Measurements from ENCODE around the gene MYOF. TPM values are rescaled to one million over a fixed set of nuclear protein-coding genes. Genes with fewer than 3 reads are reported as not detected.

The MYOF gene
- total and polyA plus RNA-seq, 2 of the 8 experiments (the other 6 are each of a cell fraction or from before 2014, with no cell fraction given): 0.98 to 2.3 TPM

DNA sequence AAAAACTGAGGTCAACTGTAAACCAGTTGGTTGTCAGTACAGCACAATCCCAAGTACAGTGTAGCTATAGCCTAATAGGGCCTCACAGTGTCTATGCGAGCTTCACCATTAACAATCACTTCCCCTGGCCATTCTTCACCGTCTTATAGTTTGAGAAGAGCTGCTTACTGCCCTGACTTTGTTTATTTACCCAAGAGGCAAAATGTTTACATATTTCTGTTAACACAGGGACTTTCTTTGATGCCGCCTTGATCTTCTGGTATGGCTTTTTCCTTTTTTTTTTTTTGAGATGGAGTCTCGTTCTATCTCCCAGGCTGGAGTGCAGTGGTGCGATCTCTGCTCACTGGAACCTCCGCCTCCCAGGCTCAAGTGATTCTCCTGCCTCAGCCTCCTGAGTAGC is 3.3 kb downstream of the MYOF start:
- DNase-seq (ENCODE audit: low read depth in 1 of 2, low spot score in 2 of 2): no peak
- H4K91ac ChIP-seq (replicated peaks; ENCODE audit: insufficient read length, low read length): no peak overlapping the region
- H2BK120ac ChIP-seq (replicated peaks; ENCODE audit: low read depth, low read length): no peak overlapping the region
- no peaks in the 10 kb centered on the region for H3K36me3 ChIP-seq (ENCODE audit: control insufficient read depth in 2 of 4, insufficient read depth in 4 of 4, low read length in 3 of 4)
- no peak overlapping the region for H2BK12ac ChIP-seq (ENCODE audit: low read depth, low read length)
- no peak overlapping the region for H3K4me3 ChIP-seq (ENCODE audit: extremely low read depth in 1 of 4, insufficient read depth in 2 of 4, low read depth in 3 of 4, low read length in 4 of 4)
- ChIA-PET CTCF (ENCODE audit: partially characterized antibody) (interaction anchor here (0.8 to 16.5 kb wide), 6 partner anchors 15 to 122 kb away, joined by 3 to 513 read pairs (median 6); no protein-coding TSS in a partner anchor), POLR2A (ENCODE audit: partially characterized antibody) (no interaction called here)
- no peak overlapping the region for H4K5ac ChIP-seq (ENCODE audit: insufficient read length, low read depth, low read length)
- H3K4me1 ChIP-seq (replicated peaks in 1 of 4; ENCODE audit: control insufficient read depth in 3 of 4, insufficient read depth in 4 of 4, low read length in 3 of 4): peaks cover 0 to 2% (median 0%) of the 10 kb centered on the region in 4 experiments; a peak in 2 of 7 replicates
- no peaks in the 10 kb centered on the region for H3K79me2 ChIP-seq (ENCODE audit: control insufficient read depth in 1 of 2, insufficient read depth in 2 of 2, low read length in 2 of 2)
- no peak overlapping the region for H4K8ac ChIP-seq (ENCODE audit: extremely low read depth, insufficient read depth, low read length)
- H3K23me2 ChIP-seq (ENCODE audit: low read depth, low read length): peaks cover 7% of the 10 kb centered on the region; the same call in 1 of the 2 replicates
- H3K4ac ChIP-seq (replicated peaks; ENCODE audit: insufficient read length, low read depth, low read length): no peak overlapping the region
- no peak overlapping the region for H3K4me2 ChIP-seq (ENCODE audit: insufficient read depth in 1 of 2, low read depth in 2 of 2, low read length in 2 of 2)
- H4K20me1 ChIP-seq (replicated peaks in 1 of 2; ENCODE audit: control insufficient read depth in 1 of 2, insufficient read depth in 2 of 2, low read length in 2 of 2): no peaks in the 10 kb centered on the region
- no peaks in the 10 kb centered on the region for H3K79me1 ChIP-seq (ENCODE audit: low read depth, low read length)
- H2BK15ac ChIP-seq (ENCODE audit: low read length): no peak overlapping the region
- H3K27ac ChIP-seq (ENCODE audit: low read depth, low read length): no peak overlapping the region
- H2AFZ ChIP-seq (ENCODE audit: low read length): no peak overlapping the region
- no peak overlapping the region for H3K18ac ChIP-seq (ENCODE audit: extremely low read depth, low read length)
- TF ChIP-seq SIRT6 (IDR thresholded peaks at IDR 0.05; ENCODE audit: low read length) (no peak), TAF7 (optimal IDR thresholded peaks at IDR 0.05; ENCODE audit: borderline replicate concordance, low read depth, low read length) (no peak), JUND (IDR thresholded peaks at IDR 0.05; ENCODE audit: low read length) (no peak), ASH2L (IDR thresholded peaks at IDR 0.05; ENCODE audit: low read length) (no peak), NANOG (IDR thresholded peaks at IDR 0.05; ENCODE audit: insufficient read depth, low read depth, low read length, poor library complexity, severe bottlenecking) (no peak), KDM4A (IDR thresholded peaks at IDR 0.05; ENCODE audit: low read depth, low read length, severe bottlenecking) (no peak), SIX5 (IDR thresholded peaks at IDR 0.05; ENCODE audit: low read depth, low read length) (no peak), POLR2A (IDR thresholded peaks at IDR 0.05; ENCODE audit: control extremely low read depth in 1 of 2, low read depth in 2 of 2, low read length in 2 of 2) (no peak), BCL11A (IDR thresholded peaks at IDR 0.05; ENCODE audit: low read depth in 2 of 2, low read length in 2 of 2) (no peak), CBX8 (IDR thresholded peaks at IDR 0.05; ENCODE audit: borderline replicate concordance, low read depth, low read length) (no peak)
- no peak overlapping the region for H3K14ac ChIP-seq (ENCODE audit: insufficient read length)
- no peak overlapping the region for H3K23ac ChIP-seq (ENCODE audit: insufficient read length)
- no peaks in the 10 kb centered on the region for H3K9me3 ChIP-seq (ENCODE audit: insufficient read depth in 2 of 2, low read depth in 1 of 2, low read length in 1 of 2)
- no peak overlapping the region for H2AK5ac ChIP-seq (ENCODE audit: low read depth, low read length)
- H3K27me3 ChIP-seq (replicated peaks in 1 of 4; ENCODE audit: control insufficient read depth in 3 of 4, extremely low read depth in 1 of 4, insufficient read depth in 3 of 4, low read length in 3 of 4): peaks cover 0 to 5% (median 0%) of the 10 kb centered on the region in 4 experiments; a peak in 4 of 7 replicates
- H2BK5ac ChIP-seq (ENCODE audit: low read depth, low read length): no peak overlapping the region
- H3K9ac ChIP-seq (replicated peaks in 1 of 4; ENCODE audit: extremely low read depth in 1 of 4, low read depth in 3 of 4, low read length in 3 of 4): no peak overlapping the region
- peak overlapping the region; percentile 22 for H3K56ac ChIP-seq (replicated peaks; ENCODE audit: insufficient read length, low read depth, low read length)
- H2BK20ac ChIP-seq (ENCODE audit: low read length): no peak overlapping the region
- WGBS, 2 experiments (ENCODE audit: extremely low coverage in 1 of 2, insufficient coverage in 1 of 2, insufficient read length in 1 of 2, insufficient replicate concordance in 2 of 2, low coverage in 1 of 2, low lambda C conversion rate in 2 of 2, missing lambda C conversion rate in 1 of 2): 74% methylated on average over 6 of the region's 6 CpGs; no CpG with 5 or more reads in 1 of the 2 experiments
- FAIRE-seq: no peak
